ENCODE data around the gene POLA2. TPM values are rescaled to one million over a fixed set of nuclear protein-coding genes. Genes with fewer than 3 reads are reported as not detected.

POLA2 gene
- total RNA-seq, 1 experiment from 2014 or later, result 44.2 TPM

DNA sequence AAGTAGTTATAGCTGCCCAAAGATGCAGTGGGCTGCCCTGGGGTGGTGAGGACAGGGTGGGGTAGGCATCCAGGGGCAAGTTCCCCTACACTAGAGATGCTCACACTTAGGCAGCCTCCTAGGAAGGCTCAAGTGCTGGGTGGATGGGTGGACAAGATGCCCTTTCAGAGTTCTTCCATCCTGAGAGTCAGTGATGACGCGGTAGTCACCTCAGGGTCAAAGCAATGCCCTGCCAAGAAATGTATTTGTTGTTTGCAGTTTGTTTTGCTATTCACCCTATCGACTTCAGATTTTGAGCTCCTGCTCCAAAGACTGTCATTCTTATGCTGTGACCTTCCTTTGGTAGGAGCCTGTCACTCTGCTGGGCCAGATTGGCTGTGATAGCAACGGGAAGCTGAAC is 18.9 kb downstream of the POLA2 start:
- Histone ChIP-seq H3K36me3 (peaks cover 86% of the 10 kb centered on the region), H3K27me3 (replicated peaks) (no peaks in the 10 kb centered on the region), H3K4me1 (replicated peaks) (peaks cover 47% of the 10 kb centered on the region), H3K4me3 (no peak overlapping the region), H3K9me3 (replicated peaks) (no peaks in the 10 kb centered on the region), H3K27ac (peak overlapping the region; percentile 78)
- no peak for DNase-seq (ENCODE audit: low read depth in 1 of 2, low spot score in 2 of 2)

DNA sequence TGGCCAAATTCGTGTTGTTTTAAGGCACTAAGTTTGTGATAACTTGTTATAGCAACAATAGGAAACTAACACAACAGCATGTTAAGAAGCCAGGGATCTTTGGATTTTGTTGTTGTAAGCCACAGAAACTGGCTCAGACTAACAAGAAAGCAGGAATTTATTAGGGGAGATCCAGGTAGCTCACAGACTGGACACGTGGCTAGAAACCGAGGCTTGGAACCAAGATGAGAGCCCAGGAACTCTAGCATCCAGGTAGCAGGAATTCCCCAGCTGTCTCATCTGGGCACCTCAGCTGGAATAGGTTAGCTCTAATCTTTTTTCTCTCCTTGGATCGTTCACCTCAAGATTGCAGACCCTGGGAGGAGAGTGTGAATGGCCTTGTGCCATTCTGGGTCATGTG is 24.9 kb downstream of the POLA2 start:
- Histone ChIP-seq H3K4me1 (replicated peaks) (peaks cover 22% of the 10 kb centered on the region), H3K27ac (no peak overlapping the region), H3K9me3 (replicated peaks) (no peaks in the 10 kb centered on the region), H3K36me3 (peaks cover 86% of the 10 kb centered on the region), H3K4me3 (no peak overlapping the region), H3K27me3 (replicated peaks) (no peaks in the 10 kb centered on the region)
- no peak for DNase-seq (ENCODE audit: low read depth in 1 of 2, low spot score in 2 of 2)

DNA sequence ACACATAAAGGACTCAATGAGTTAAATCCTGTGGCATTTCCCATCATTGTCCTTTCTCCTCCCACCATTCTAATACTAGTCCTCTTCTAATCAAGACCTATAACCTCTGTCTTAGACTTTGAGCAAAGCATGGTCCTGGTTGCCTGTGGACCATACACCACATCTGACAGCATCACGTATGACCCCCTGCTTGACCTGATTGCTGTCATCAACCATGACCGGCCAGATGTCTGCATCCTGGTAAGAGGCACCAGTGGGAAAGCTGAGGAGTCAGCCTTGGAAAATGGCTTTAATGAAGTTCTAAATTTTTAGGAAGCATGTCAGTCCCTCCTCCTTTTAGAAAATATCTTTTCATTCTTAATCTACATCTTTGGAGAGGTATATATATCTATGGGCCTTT is 25.8 kb downstream of the POLA2 start:
- Histone ChIP-seq H3K4me3 (no peak overlapping the region), H3K36me3 (peaks cover 81% of the 10 kb centered on the region), H3K4me1 (replicated peaks) (peaks cover 31% of the 10 kb centered on the region), H3K27ac (no peak overlapping the region), H3K27me3 (replicated peaks) (no peaks in the 10 kb centered on the region), H3K9me3 (replicated peaks) (no peaks in the 10 kb centered on the region)
- DNase-seq (ENCODE audit: low read depth in 1 of 2, low spot score in 2 of 2), result no peak

DNA sequence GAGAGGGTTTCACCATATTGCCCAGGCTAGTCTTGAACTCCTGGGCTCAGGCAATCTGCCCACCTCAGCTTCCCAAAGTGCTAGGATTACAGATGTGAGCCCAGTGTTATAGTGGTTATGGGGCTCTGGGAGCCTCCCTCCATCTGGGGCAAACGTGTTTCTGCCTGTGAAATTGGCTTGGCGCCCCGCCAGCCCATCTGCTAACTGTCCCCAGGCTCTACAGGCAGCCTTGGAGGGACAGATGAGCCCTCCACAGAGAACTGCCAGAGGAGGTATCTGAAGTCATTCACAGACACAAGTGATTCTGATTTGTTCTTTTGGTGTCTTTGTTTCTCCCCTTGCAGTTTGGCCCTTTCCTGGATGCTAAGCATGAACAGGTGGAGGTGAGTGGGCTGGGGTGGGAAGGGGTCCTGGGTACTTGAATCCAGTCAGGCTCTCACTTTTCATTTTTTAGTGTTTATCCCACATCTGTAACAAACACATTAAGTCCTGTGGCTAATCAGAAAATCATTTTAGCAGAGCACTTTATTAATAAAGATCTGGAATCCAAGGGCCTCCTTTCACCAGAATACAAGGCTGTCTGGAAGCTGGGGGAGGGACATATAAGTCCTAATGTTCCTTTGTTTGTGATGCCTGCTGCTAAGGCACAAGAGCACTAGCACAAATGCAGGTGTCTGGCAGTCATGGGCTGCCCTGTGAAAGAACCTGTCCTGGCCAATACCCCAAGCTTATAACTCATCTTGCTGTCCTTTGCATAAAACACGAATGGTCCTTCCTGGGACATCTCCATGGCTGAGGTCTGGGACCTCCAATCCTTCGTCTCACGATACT is 27.2 kb downstream of the POLA2 start:
- Histone ChIP-seq H3K9me3 (replicated peaks) (no peaks in the 10 kb centered on the region), H3K4me1 (replicated peaks) (peaks cover 35% of the 10 kb centered on the region), H3K36me3 (peaks cover 84% of the 10 kb centered on the region), H3K4me3 (no peak overlapping the region), H3K27me3 (replicated peaks) (no peaks in the 10 kb centered on the region), H3K27ac (no peak overlapping the region)
- DNase-seq (ENCODE audit: low read depth in 1 of 2, low spot score in 2 of 2), result no peak

DNA sequence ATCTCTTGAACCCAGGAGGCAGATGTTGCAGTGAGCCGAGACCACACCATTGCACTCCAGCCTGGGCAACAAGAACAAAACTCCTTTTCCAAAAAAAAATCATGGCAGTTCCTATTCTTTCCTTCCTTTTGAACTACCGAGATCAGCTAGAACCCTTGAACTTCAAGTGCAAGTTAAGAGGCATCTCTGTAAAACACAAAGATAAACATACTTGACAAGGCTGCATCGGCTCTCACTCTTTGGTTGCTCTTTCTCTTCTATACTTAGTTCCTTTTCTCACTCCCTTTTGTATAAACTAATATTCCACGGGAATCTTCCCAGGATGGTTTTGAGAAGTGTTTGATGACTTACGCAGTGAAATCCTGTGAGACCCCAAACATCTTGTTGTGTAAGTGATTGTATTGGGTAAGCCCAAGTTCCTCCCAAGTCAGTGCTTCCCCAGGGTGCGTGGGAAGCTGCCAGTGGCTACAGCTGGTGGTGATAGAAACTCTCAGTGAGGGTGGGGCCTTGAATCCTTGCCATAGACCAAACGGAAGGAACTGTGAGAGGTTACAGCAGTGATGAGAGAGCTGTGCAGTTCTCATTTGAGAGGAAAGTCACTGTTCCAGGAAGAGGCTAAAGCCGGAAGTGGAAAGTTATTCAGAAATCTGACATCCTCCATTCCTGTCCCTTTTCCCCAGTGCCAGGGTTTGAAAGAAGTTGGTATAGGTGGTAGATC is 28.8 kb downstream of the POLA2 start:
- peak; percentile 87 to 89 for DNase-seq (ENCODE audit: low read depth in 1 of 2, low spot score in 2 of 2)
- peaks cover 35% of the 10 kb centered on the region for H3K4me1 ChIP-seq (replicated peaks)
- H3K27me3 ChIP-seq (replicated peaks), result no peaks in the 10 kb centered on the region
- H3K36me3 ChIP-seq, result peaks cover 86% of the 10 kb centered on the region
- no peaks in the 10 kb centered on the region for H3K9me3 ChIP-seq (replicated peaks)
- peak overlapping the region; percentile 93 for H3K27ac ChIP-seq
- no peak overlapping the region for H3K4me3 ChIP-seq

DNA sequence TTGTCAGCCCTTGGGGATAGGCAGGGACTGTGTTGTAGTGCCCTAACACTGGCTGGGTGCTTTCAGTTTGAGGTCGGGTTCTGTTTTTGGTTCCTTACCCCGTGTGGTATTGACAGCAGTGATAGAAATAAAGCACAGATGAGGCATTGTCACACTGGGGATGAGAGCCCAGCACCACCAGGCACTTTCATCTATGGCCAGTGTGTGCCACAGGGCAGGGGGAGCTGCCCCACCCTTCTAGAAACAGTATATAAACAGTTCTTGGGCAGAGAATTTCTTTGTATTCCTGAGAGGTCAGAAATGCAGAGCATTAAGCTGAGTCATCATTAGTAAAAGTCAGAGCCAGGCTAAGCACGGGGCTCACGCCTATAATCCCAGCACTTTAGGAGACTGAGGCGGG is 29.9 kb downstream of the POLA2 start:
- Histone ChIP-seq H3K4me1 (replicated peaks) (peaks cover 35% of the 10 kb centered on the region), H3K9me3 (replicated peaks) (no peaks in the 10 kb centered on the region), H3K36me3 (peaks cover 88% of the 10 kb centered on the region), H3K27ac (peak overlapping the region; percentile 93), H3K4me3 (peak overlapping the region; percentile 3; the same call in 1 of the 2 replicates), H3K27me3 (replicated peaks) (no peaks in the 10 kb centered on the region)
- peak; percentile 84 to 92 for DNase-seq (ENCODE audit: low read depth in 1 of 2, low spot score in 2 of 2)

DNA sequence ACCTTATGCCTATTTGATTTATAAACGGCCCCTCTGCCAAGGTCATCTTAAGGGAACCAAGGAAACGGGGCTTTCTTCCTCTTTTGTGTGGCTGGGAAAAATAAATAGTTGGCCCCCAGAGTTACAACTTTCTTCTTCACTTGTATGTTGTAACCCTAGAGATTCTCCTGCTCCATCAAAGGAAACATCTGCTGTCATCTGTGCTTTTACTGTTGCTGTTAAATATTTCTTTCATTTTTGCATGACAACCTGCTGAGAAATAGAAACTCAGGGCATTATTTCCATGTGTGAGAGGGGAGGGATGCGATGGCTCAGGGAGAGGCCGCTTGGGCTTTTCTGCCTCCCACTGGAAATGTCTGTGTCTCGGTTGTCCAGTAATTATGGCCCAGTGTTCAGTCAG is 31.1 kb downstream of the POLA2 start:
- Histone ChIP-seq H3K27me3 (replicated peaks) (no peaks in the 10 kb centered on the region), H3K27ac (peak overlapping the region; percentile 93), H3K4me3 (no peak overlapping the region), H3K9me3 (replicated peaks) (no peaks in the 10 kb centered on the region), H3K36me3 (peaks cover 88% of the 10 kb centered on the region), H3K4me1 (replicated peaks) (peaks cover 35% of the 10 kb centered on the region)
- no peak for DNase-seq (ENCODE audit: low read depth in 1 of 2, low spot score in 2 of 2)

DNA sequence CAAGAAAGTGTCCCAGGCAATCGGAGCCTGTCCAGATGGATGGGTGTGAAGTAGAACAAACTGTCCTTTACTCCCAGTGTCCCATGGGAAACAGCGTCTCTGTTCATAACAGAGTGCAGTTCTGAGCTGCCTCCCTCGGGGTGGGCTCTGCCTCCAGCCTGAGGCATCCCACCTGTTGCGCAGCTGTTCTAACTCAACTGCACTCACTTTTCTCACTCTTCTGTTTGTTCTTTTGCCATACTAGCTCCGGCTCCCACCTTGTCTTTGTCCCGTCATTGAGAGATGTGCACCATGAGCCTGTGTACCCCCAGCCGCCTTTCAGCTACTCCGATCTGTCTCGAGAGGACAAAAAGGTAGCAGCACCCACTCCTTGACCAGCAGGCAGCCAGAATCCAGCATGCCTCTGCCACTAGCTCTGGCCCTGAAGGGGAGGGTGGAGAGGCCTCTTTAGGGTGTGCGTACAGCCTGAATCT is 32.2 kb downstream of the POLA2 start:
- Histone ChIP-seq H3K27ac (no peak overlapping the region), H3K9me3 (replicated peaks) (no peaks in the 10 kb centered on the region), H3K36me3 (peaks cover 91% of the 10 kb centered on the region), H3K4me3 (no peak overlapping the region), H3K27me3 (replicated peaks) (no peaks in the 10 kb centered on the region), H3K4me1 (replicated peaks) (peaks cover 35% of the 10 kb centered on the region)
- DNase-seq (ENCODE audit: low read depth in 1 of 2, low spot score in 2 of 2), result no peak

DNA sequence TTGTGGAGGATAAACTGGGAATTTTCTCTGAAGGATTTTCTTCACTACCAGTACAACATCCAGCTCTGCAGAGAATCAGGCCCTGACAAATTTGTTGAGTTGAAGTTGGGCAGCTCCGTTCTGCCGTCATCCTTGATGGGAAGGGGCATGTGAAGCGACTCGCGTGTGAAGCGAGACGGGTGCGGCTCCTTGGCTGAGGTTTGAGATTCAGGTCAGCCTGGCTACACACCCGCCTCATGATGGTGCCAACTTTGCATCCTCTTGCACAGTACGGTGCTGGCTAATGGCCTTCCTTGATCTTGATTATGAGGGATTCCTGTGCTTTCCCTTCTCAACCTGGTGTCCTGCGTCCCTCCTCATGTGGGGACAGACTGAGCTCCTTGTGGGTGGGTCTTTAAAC is 33.2 kb downstream of the POLA2 start:
- Histone ChIP-seq H3K9me3 (replicated peaks) (no peaks in the 10 kb centered on the region), H3K27me3 (replicated peaks) (no peaks in the 10 kb centered on the region), H3K36me3 (peaks cover 91% of the 10 kb centered on the region), H3K27ac (no peak overlapping the region), H3K4me3 (no peak overlapping the region), H3K4me1 (replicated peaks) (peaks cover 30% of the 10 kb centered on the region)
- DNase-seq (ENCODE audit: low read depth in 1 of 2, low spot score in 2 of 2), result no peak

DNA sequence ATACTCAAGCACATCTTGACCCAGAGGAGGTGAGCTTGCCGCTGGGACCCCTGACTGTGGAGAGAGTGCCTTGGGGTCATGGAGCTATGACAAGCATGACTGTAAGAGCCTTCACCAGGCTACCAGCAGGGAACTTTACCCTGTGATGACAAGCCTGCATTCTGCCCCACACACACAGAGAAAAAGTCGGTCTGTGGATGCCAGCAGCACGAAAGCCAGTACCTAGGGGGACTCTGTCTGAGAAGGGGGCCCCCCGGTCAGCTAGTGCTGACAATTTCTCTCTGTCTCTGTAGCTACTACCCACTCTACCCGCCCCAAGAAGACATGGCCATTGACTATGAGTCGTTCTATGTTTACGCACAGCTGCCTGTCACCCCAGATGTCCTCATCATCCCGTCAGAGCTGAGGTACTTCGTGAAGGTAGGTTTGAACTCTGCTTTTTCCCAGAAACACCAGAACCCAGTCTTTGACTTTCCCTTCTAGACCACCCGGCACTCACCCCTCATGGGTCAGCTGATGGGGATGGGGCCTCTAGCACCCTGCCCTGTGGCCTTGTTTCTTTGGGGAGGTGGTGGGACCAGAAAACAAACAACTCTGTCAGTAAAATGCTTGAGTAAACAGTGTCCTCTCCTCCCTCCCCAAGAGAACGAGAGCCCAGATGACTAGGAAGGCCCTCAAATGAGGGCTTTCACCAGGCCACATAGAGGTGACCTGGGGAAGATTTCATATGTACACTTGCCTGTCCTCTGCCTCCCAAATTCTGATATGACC is 34.0 kb downstream of the POLA2 start:
- Histone ChIP-seq H3K4me1 (replicated peaks) (peaks cover 23% of the 10 kb centered on the region), H3K36me3 (peaks cover 91% of the 10 kb centered on the region), H3K27ac (no peak overlapping the region)

DNA sequence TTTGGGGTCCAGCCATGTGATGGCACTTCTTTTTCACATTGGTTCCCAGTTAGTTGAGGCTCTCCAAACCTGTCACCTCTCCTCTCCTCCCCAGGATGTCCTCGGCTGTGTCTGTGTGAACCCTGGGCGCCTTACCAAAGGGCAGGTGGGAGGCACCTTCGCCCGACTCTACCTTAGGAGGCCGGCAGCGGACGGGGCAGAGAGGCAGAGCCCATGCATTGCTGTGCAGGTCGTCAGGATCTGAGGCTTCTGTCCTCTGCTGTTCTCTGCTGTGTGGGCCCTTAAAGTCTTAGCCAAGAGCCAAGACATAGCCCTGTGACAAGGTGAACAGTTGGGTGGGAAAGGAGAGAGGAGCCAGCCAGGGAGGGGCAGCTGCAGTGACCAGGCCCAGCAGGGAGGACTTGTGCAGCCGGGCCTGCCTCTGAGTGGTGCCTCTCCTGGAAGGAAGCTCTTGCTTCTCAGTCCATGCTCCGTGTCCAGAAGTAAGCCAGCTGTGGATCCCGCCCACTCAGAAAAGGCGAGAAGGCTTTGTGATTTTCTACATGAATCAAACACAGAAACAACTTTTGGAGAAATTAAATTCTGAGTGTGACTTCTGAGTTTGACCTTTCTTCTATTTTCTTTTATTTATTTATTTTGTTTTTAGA is 35.4 kb downstream of the POLA2 start:
- Histone ChIP-seq H3K27me3 (replicated peaks) (no peaks in the 10 kb centered on the region), H3K4me1 (replicated peaks) (peaks cover 14% of the 10 kb centered on the region), H3K36me3 (peaks cover 95% of the 10 kb centered on the region), H3K27ac (no peak overlapping the region), H3K4me3 (no peak overlapping the region), H3K9me3 (replicated peaks) (no peaks in the 10 kb centered on the region)
- DNase-seq (ENCODE audit: low read depth in 1 of 2, low spot score in 2 of 2), result no peak

More for the DNA sequence above, 34.0 kb downstream of the POLA2 start:
- no peak for DNase-seq (ENCODE audit: low read depth in 1 of 2, low spot score in 2 of 2)
- H3K27me3 ChIP-seq (replicated peaks), result no peaks in the 10 kb centered on the region
- no peaks in the 10 kb centered on the region for H3K9me3 ChIP-seq (replicated peaks)
- H3K4me3 ChIP-seq, result no peak overlapping the region

DNA sequence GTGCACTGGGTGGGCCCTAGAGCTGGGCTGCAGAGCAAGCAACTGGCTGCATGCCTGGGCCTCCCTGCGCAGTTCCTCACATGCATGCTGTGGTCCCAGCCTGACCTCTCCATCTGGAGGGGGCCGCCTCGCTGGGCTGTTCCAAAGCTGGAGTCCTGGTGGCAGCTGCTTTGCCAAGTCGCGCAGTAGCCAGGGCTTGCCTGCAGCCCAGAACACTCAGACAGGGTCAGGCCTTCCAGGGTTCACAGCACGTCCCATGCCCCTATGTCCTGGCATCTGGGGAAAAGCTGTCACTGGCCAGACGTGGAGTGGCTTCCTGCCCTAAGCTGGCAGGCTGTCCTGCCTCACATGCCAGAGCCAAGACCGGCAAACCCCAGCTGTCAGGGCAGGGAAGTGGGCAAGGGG is 36.4 kb downstream of the POLA2 start:
- Histone ChIP-seq H3K9me3 (replicated peaks) (no peaks in the 10 kb centered on the region), H3K36me3 (peaks cover 93% of the 10 kb centered on the region), H3K4me1 (replicated peaks) (peaks cover 5% of the 10 kb centered on the region; the same call in 1 of the 2 replicates), H3K27me3 (replicated peaks) (no peaks in the 10 kb centered on the region), H3K27ac (no peak overlapping the region), H3K4me3 (no peak overlapping the region)
- no peak for DNase-seq (ENCODE audit: low read depth in 1 of 2, low spot score in 2 of 2)

DNA sequence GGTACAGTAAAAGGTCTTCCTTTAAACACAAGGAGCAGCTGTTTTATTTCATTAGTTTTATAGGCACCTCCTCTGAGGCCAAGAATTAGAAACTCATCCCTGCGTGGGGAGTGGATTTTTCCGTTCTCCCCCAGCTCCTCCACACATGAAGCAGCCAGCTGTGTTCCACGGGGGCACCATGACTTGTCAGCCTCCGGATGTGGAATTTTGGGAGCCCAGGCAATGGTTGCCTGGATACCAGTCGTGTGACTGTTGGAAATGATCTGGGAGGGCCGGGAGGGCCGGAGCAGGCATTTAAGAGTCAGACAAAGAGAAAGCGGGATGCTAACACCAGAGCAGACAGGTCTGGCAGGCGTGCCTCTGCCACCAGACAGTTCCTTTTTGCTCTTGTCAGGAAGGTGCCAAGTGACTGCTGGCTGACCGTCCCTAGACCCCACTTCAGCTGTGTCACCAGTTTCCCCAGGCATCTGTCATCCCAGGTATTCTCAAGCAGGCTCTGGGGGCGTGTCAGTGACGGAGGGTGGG is 37.0 kb downstream of the POLA2 start:
- peaks cover 93% of the 10 kb centered on the region for H3K36me3 ChIP-seq
- no peak overlapping the region for H3K4me3 ChIP-seq
- no peaks in the 10 kb centered on the region for H3K27me3 ChIP-seq (replicated peaks)
- no peaks in the 10 kb centered on the region for H3K9me3 ChIP-seq (replicated peaks)
- peaks cover 5% of the 10 kb centered on the region; the same call in 1 of the 2 replicates for H3K4me1 ChIP-seq (replicated peaks)
- H3K27ac ChIP-seq, result no peak overlapping the region
- no peak for DNase-seq (ENCODE audit: low read depth in 1 of 2, low spot score in 2 of 2)
